OCI-LY7 (cell line): ENCODE data around the gene AAR2. TPM values are rescaled to one million over a fixed set of nuclear protein-coding genes. Genes with fewer than 3 reads are reported as not detected.

Experiments used
- BruUV-seq: library from RNA; stranded (reverse); fragments of 400-500 nt; replicated peaks from 2 replicates; lab custom pipeline; 2021; lab: Mats Ljungman, UMichigan
- CTCF ChIA-PET: fragments of 300-600 bp; sonication (Branson Sonifier 250); formaldehyde crosslinking; loops from one replicate; lab custom pipeline; 2022; ENCODE audit warnings: antibody characterized with exemption; ENCODE audit not compliant: unreplicated experiment; lab: Charles Lee
- POLR2A ChIA-PET: fragments of 300-600 bp; sonication (Branson Sonifier 250); formaldehyde crosslinking; loops from one replicate; lab custom pipeline; 2022; ENCODE audit warnings: antibody characterized with exemption; lab: Charles Lee
- DNase-seq: peaks from one replicate; pipeline ENCODE4 v3.0.0-alpha.2; 2015; ENCODE audit warnings: low spot score
- H2AFZ ChIP-seq: fragments of 200-600 bp; sonication (generic), shearing (Covaris generic); 2 replicates; pipeline ENCODE4 v1.6.1; 2014; ENCODE audit warnings: mild to moderate bottlenecking, antibody characterized with exemption, low read length, moderate library complexity
- H3K27ac ChIP-seq: fragments of 200-600 bp; sonication (generic); 2 replicates; pipeline ENCODE4 v1.5.1; 2014; ENCODE audit warnings: mixed run types, low read depth, mild to moderate bottlenecking, moderate library complexity, low read length, inconsistent platforms; ENCODE audit not compliant: poor library complexity, severe bottlenecking
- H3K36me3 ChIP-seq: fragments of 200-600 bp; sonication (generic); 2 replicates; pipeline ENCODE4 v1.6.1; 2014; ENCODE audit warnings: mild to moderate bottlenecking, antibody characterized with exemption, low read length, moderate library complexity, mixed read lengths; ENCODE audit not compliant: insufficient read depth
- H3K4me1 ChIP-seq: fragments of 200-600 bp; sonication (generic); 2 replicates; pipeline ENCODE4 v1.5.1; 2014; ENCODE audit warnings: mild to moderate bottlenecking, low read length; ENCODE audit not compliant: insufficient read depth, poor library complexity, severe bottlenecking
- H3K4me2 ChIP-seq: fragments of 200-600 bp; sonication (generic); 2 replicates; pipeline ENCODE4 v1.6.1; 2014; ENCODE audit warnings: mild to moderate bottlenecking, low read length
- H3K4me3 ChIP-seq: fragments of 200-600 bp; sonication (generic); 2 replicates; pipeline ENCODE4 v1.5.1; 2014; ENCODE audit warnings: mild to moderate bottlenecking, low read depth, low read length; ENCODE audit not compliant: poor library complexity, severe bottlenecking
- H3K79me2 ChIP-seq: fragments of 200-600 bp; sonication (generic); 2 replicates; pipeline ENCODE4 v1.6.1; 2016; ENCODE audit warnings: low read depth, mild to moderate bottlenecking, low read length, moderate library complexity, mixed read lengths; ENCODE audit not compliant: insufficient read depth
- H3K9me2 ChIP-seq: fragments of 200-600 bp; sonication (generic); 2 replicates; pipeline ENCODE4 v1.6.1; 2016; ENCODE audit warnings: mild to moderate bottlenecking, low read length, mixed read lengths; ENCODE audit not compliant: insufficient read depth
- H3K9me3 ChIP-seq: fragments of 200-600 bp; sonication (generic); 2 replicates; pipeline ENCODE4 v1.6.1; 2014; ENCODE audit warnings: mild to moderate bottlenecking, mixed run types, low read length, mixed read lengths
- H4K20me1 ChIP-seq: fragments of 200-600 bp; sonication (generic); 2 replicates; pipeline ENCODE4 v1.6.1; 2014; ENCODE audit warnings: mild to moderate bottlenecking, antibody characterized with exemption, low read length, moderate library complexity, mixed read lengths; ENCODE audit not compliant: insufficient read depth
- CTCF ChIP-seq: fragments of 200-600 bp; sonication (generic); conservative IDR thresholded peaks from 2 replicates; pipeline ENCODE4 v1.5.1; 2014; ENCODE audit warnings: mild to moderate bottlenecking, antibody characterized with exemption, low read length, moderate library complexity, mixed read lengths
- EZH2phosphoT487 ChIP-seq: fragments of 200-600 bp; sonication (generic); IDR thresholded peaks from 2 replicates; pipeline ENCODE4 v1.6.1; 2018; ENCODE audit warnings: low read depth, borderline replicate concordance, mild to moderate bottlenecking, mixed run types, antibody characterized with exemption, low read length, moderate library complexity, mixed read lengths
- intact Hi-C: fragments of 100-400 bp; cut with micrococcal nuclease; formaldehyde crosslinking; loops from one replicate; pipeline ENCODE4 v1.10.0; 2022; ENCODE audit not compliant: unreplicated experiment
- total RNA-seq, 2 experiments: library from RNA; depleted of rRNA in 1 of 2; stranded (reverse); fragments of >200 nt in 1 of 2; shearing (Covaris generic) in 1 of 2; gene quantifications; 2 replicates each; pipeline ENCODE4 v1.2.3, GENCODE V29; 2014 to 2022

Gene AAR2
- total RNA-seq, 2 experiments from 2014 or later: 20.3 to 26.4 TPM

GRCh38 chr20:36273414-36274180 is 37.3 kb downstream of the AAR2 start:
- CTCF ChIA-PET: interaction anchor here (0.6 kb wide), 2 partner anchors 126 to 166 kb away, joined by 3 to 4 read pairs; no protein-coding TSS in a partner anchor
- H3K4me2 ChIP-seq: no peak overlapping the region

GRCh38 chr20:36274181-36274841 is 38.0 kb downstream of the AAR2 start:
- BruUV-seq: no TSS peak
- intact Hi-C loops: no loop called here
- H3K4me2 ChIP-seq: no peak overlapping the region

More at GRCh38 chr20:36273414-36274180, 37.3 kb downstream of the AAR2 start:
- Histone ChIP-seq H3K9me2 (no peaks in the 10 kb centered on the region), H3K9me3 (no peaks in the 10 kb centered on the region), H3K36me3 (no peaks in the 10 kb centered on the region), H2AFZ (no peak overlapping the region), H3K27ac (no peak overlapping the region), H3K4me1 (no peaks in the 10 kb centered on the region), H4K20me1 (no peaks in the 10 kb centered on the region), H3K4me3 (no peak overlapping the region), H3K79me2 (no peaks in the 10 kb centered on the region)
- no TSS peak for BruUV-seq
- TF ChIP-seq EZH2phosphoT487 (no peak), CTCF (peak; percentile 76)
- peak; percentile 49 for DNase-seq
- intact Hi-C loops: loop anchor here (1.0 kb wide), 1 partner anchor 166 kb away; no protein-coding TSS in a partner anchor
- POLR2A ChIA-PET: interaction anchor here (0.6 kb wide), 1 partner anchor 24 kb away, joined by 3 read pairs; no protein-coding TSS in a partner anchor

More at GRCh38 chr20:36274181-36274841, 38.0 kb downstream of the AAR2 start:
- Histone ChIP-seq H3K4me1 (no peaks in the 10 kb centered on the region), H3K36me3 (no peaks in the 10 kb centered on the region), H3K27ac (no peak overlapping the region), H4K20me1 (no peaks in the 10 kb centered on the region), H3K4me3 (no peak overlapping the region), H3K79me2 (no peaks in the 10 kb centered on the region), H3K9me3 (no peaks in the 10 kb centered on the region), H2AFZ (no peak overlapping the region), H3K9me2 (no peaks in the 10 kb centered on the region)
- ChIA-PET POLR2A (no interaction called here), CTCF (interaction anchor here (0.6 kb wide), 1 partner anchor 125 kb away, joined by 4 read pairs; no protein-coding TSS in a partner anchor)
- DNase-seq: no peak
- TF ChIP-seq EZH2phosphoT487: no peak
- no peak for TF ChIP-seq CTCF
